Measurements from ENCODE around the gene STOML3. TPM values are rescaled to one million over a fixed set of nuclear protein-coding genes. Genes with fewer than 3 reads are reported as not detected.

Gene STOML3
- total RNA-seq, 1 donor from 2014 or later = not detected

Other genes starting within 250 kb of the STOML3 start
- gene PROSER1, start 47.3 kb upstream of the STOML3 start, total RNA-seq = 7.7 and 9.4 TPM in 2 replicates
- gene NHLRC3, start 47.6 kb upstream of the STOML3 start, total RNA-seq = 7.2 and 9.9 TPM in 2 replicates

All from dermis microvascular lymphatic vessel endothelial cell (primary cell).